H1 (cell line): Measurements from ENCODE around the gene FOXR2. TPM values are rescaled to one million over a fixed set of nuclear protein-coding genes. Genes with fewer than 3 reads are reported as not detected.

Source experiments
- CTCF ChIA-PET: fragments of 300-600 bp; sonication (Branson Sonifier 250); formaldehyde crosslinking; loops from one replicate; lab custom pipeline; 2021; ENCODE audit not compliant: partially characterized antibody; lab: Charles Lee
- POLR2A ChIA-PET: fragments of 300-600 bp; sonication (Branson Sonifier 250); formaldehyde crosslinking; loops from one replicate; lab custom pipeline; 2021; ENCODE audit warnings: inconsistent platforms; ENCODE audit not compliant: partially characterized antibody; lab: Charles Lee
- DNase-seq, 2 experiments: peaks; one replicate each; pipeline versions ENCODE4 v3.0.0 to v3.0.0-alpha.2; 2010 to 2022; ENCODE audit warnings: low spot score in 2 of 2, low read depth in 1 of 2, mixed read lengths in 1 of 2
- FAIRE-seq: peaks from 2 replicates; lab custom pipeline; 2011; peaks lifted over from hg19 to GRCh38; lab: Jason Lieb, UNC
- H2AFZ ChIP-seq: 2 replicates; pipeline ENCODE4 v1.8.1; 2012; ENCODE audit warnings: low read length, inconsistent platforms
- H2AK5ac ChIP-seq: 2 replicates; pipeline ENCODE4 v1.6.1; 2013; ENCODE audit warnings: low read depth, low read length
- H2BK120ac ChIP-seq: replicated peaks from 2 replicates; pipeline ENCODE3; 2013; ENCODE audit warnings: low read depth, low read length, inconsistent platforms
- H2BK12ac ChIP-seq: 2 replicates; pipeline ENCODE4 v1.6.1; 2013; ENCODE audit warnings: low read depth, low read length
- H2BK15ac ChIP-seq: 2 replicates; pipeline ENCODE4 v1.6.1; 2013; ENCODE audit warnings: low read length
- H2BK20ac ChIP-seq: 2 replicates; pipeline ENCODE4 v1.6.1; 2013; ENCODE audit warnings: low read length
- H2BK5ac ChIP-seq: 2 replicates; pipeline ENCODE4 v1.6.1; 2013; ENCODE audit warnings: low read depth, low read length
- H3K14ac ChIP-seq: 2 replicates; pipeline ENCODE4 v1.6.1; 2013; ENCODE audit warnings: inconsistent platforms; ENCODE audit not compliant: insufficient read length
- H3K18ac ChIP-seq: 2 replicates; pipeline ENCODE4 v1.6.1; 2013; ENCODE audit warnings: low read length; ENCODE audit errors: extremely low read depth
- H3K23ac ChIP-seq: 2 replicates; pipeline ENCODE4 v1.6.1; 2013; ENCODE audit warnings: inconsistent platforms; ENCODE audit not compliant: insufficient read length
- H3K23me2 ChIP-seq: 2 replicates; pipeline ENCODE4 v1.6.1; 2013; ENCODE audit warnings: low read depth, low read length
- H3K27ac ChIP-seq: 2 replicates; pipeline ENCODE4 v1.6.1; 2011; ENCODE audit warnings: low read depth, low read length, inconsistent platforms
- H3K27me3 ChIP-seq, 4 experiments: replicated peaks in 1 of 4; 1 replicate in 1 of 4; 2 replicates in 3 of 4; pipeline versions ENCODE4 v1.6.1 to v1.8.1; 2011 to 2013; ENCODE audit warnings: low read length in 3 of 4, mild to moderate bottlenecking in 3 of 4, inconsistent platforms in 2 of 4, mixed read lengths in 2 of 4, moderate library complexity in 1 of 4; ENCODE audit not compliant: control insufficient read depth in 3 of 4, insufficient read depth in 3 of 4; ENCODE audit errors: extremely low read depth in 1 of 4
- H3K36me3 ChIP-seq, 4 experiments: 2 replicates each; pipeline versions ENCODE4 v1.6.1 to v1.8.1; 2011 to 2013; ENCODE audit warnings: mild to moderate bottlenecking in 4 of 4, low read length in 3 of 4, moderate library complexity in 2 of 4, control low read depth in 1 of 4, inconsistent platforms in 1 of 4; ENCODE audit not compliant: insufficient read depth in 4 of 4, control insufficient read depth in 2 of 4
- H3K4ac ChIP-seq: replicated peaks from 2 replicates; pipeline ENCODE3; 2013; ENCODE audit warnings: low read length, low read depth, mixed read lengths, inconsistent platforms; ENCODE audit not compliant: insufficient read length
- H3K4me1 ChIP-seq, 4 experiments: replicated peaks in 1 of 4; 1 replicate in 1 of 4; 2 replicates in 3 of 4; pipeline versions ENCODE4 v1.6.1 to v1.8.1; 2011 to 2013; ENCODE audit warnings: low read length in 3 of 4, inconsistent platforms in 2 of 4, mixed read lengths in 1 of 4; ENCODE audit not compliant: insufficient read depth in 4 of 4, control insufficient read depth in 3 of 4
- H3K4me2 ChIP-seq, 2 experiments: 2 replicates each; pipeline versions ENCODE4 v1.6.1 to v1.8.1; 2011 to 2013; ENCODE audit warnings: low read depth in 2 of 2, low read length in 2 of 2, control low read depth in 1 of 2, inconsistent platforms in 1 of 2, mild to moderate bottlenecking in 1 of 2; ENCODE audit not compliant: insufficient read depth in 1 of 2
- H3K4me3 ChIP-seq, 4 experiments: fragments of 200-600, 300-600 bp in 1 of 4; sonication (generic), shearing (Covaris generic), sonication (Bioruptor Twin) in 1 of 4; 2 replicates each; pipeline versions ENCODE4 v1.5.1 to v1.8.1; 2011 to 2016; ENCODE audit warnings: low read length in 4 of 4, low read depth in 3 of 4, control low read depth in 2 of 4, inconsistent platforms in 2 of 4, mild to moderate bottlenecking in 2 of 4, mixed read lengths in 1 of 4, moderate library complexity in 1 of 4; ENCODE audit not compliant: insufficient read depth in 2 of 4; ENCODE audit errors: extremely low read depth in 1 of 4
- H3K56ac ChIP-seq: replicated peaks from 2 replicates; pipeline ENCODE3; 2013; ENCODE audit warnings: low read depth, mild to moderate bottlenecking, mixed read lengths, low read length, inconsistent platforms; ENCODE audit not compliant: insufficient read length
- H3K79me1 ChIP-seq: 2 replicates; pipeline ENCODE4 v1.6.1; 2013; ENCODE audit warnings: low read depth, low read length, control low read depth
- H3K79me2 ChIP-seq, 2 experiments: 2 replicates each; pipeline versions ENCODE4 v1.6.1 to v1.8.1; 2012 to 2013; ENCODE audit warnings: low read length in 2 of 2, mild to moderate bottlenecking in 2 of 2, inconsistent platforms in 1 of 2; ENCODE audit not compliant: insufficient read depth in 2 of 2, control insufficient read depth in 1 of 2
- H3K9ac ChIP-seq, 4 experiments: replicated peaks in 1 of 4; 1 replicate in 1 of 4; 2 replicates in 3 of 4; pipeline versions ENCODE4 v1.6.1 to v1.8.1; 2011 to 2013; ENCODE audit warnings: low read depth in 3 of 4, low read length in 3 of 4, control low read depth in 2 of 4, mild to moderate bottlenecking in 2 of 4, moderate library complexity in 2 of 4, inconsistent platforms in 1 of 4; ENCODE audit errors: extremely low read depth in 1 of 4
- H3K9me3 ChIP-seq, 2 experiments: 2 replicates each; pipeline versions ENCODE4 v1.6.1 to v1.8.1; 2012 to 2013; ENCODE audit warnings: mild to moderate bottlenecking in 2 of 2, moderate library complexity in 2 of 2, control low read depth in 1 of 2, inconsistent platforms in 1 of 2, low read depth in 1 of 2, low read length in 1 of 2, mixed read lengths in 1 of 2; ENCODE audit not compliant: insufficient read depth in 2 of 2
- H4K20me1 ChIP-seq, 2 experiments: replicated peaks in 1 of 2; 2 replicates each; pipeline versions ENCODE3 to v1.8.1; 2011 to 2013; ENCODE audit warnings: inconsistent platforms in 2 of 2, low read length in 2 of 2, mild to moderate bottlenecking in 1 of 2; ENCODE audit not compliant: insufficient read depth in 2 of 2, control insufficient read depth in 1 of 2
- H4K5ac ChIP-seq: 2 replicates; pipeline ENCODE4 v1.6.1; 2013; ENCODE audit warnings: low read length, low read depth, mixed read lengths, inconsistent platforms; ENCODE audit not compliant: insufficient read length
- H4K8ac ChIP-seq: 2 replicates; pipeline ENCODE4 v1.8.0; 2013; ENCODE audit warnings: mild to moderate bottlenecking, moderate library complexity, low read length, inconsistent platforms; ENCODE audit not compliant: insufficient read depth; ENCODE audit errors: extremely low read depth
- H4K91ac ChIP-seq: replicated peaks from 2 replicates; pipeline ENCODE3; 2013; ENCODE audit warnings: low read length, mixed read lengths, inconsistent platforms; ENCODE audit not compliant: insufficient read length
- BRCA1 ChIP-seq: IDR thresholded peaks from 2 replicates; pipeline ENCODE4 v1.6.1; 2012; ENCODE audit warnings: low read depth, low read length, improper control_type of control experiment
- EP300 ChIP-seq, 2 experiments: IDR thresholded peaks; 1 replicate in 1 of 2; 2 replicates in 1 of 2; pipeline ENCODE4 v1.6.1; 2011 to 2012; ENCODE audit warnings: low read depth in 2 of 2, low read length in 2 of 2, mild to moderate bottlenecking in 2 of 2, borderline replicate concordance in 1 of 2, inconsistent platforms in 1 of 2, moderate library complexity in 1 of 2
- KDM4A ChIP-seq: IDR thresholded peaks from one replicate; pipeline ENCODE4 v1.7.1; 2012; ENCODE audit warnings: low read depth, mild to moderate bottlenecking, moderate library complexity, low read length, inconsistent platforms; ENCODE audit not compliant: severe bottlenecking
- KDM5A ChIP-seq: fragments of 200-600 bp; IDR thresholded peaks from 2 replicates; pipeline ENCODE4 v1.7.1; 2012; ENCODE audit warnings: mild to moderate bottlenecking, low read length, inconsistent platforms, mixed read lengths
- TBP ChIP-seq: IDR thresholded peaks from 2 replicates; pipeline ENCODE4 v1.6.1; 2011; ENCODE audit warnings: low read depth, low read length, improper control_type of control experiment
- WGBS, 2 experiments: shearing (Covaris generic) in 1 of 2; methylation state at CpG; one replicate each; pipeline versions ENCODE4 v1.1.6 to v1.1.7; 2013 to 2015; ENCODE audit warnings: low lambda C conversion rate in 2 of 2, mixed read lengths in 2 of 2, inconsistent platforms in 1 of 2, low coverage in 1 of 2, missing lambda C conversion rate in 1 of 2; ENCODE audit not compliant: insufficient replicate concordance in 2 of 2, insufficient coverage in 1 of 2, insufficient read length in 1 of 2; ENCODE audit errors: extremely low coverage in 1 of 2, missing lambda C conversion rate in 1 of 2; 5-methylcytosine and 5-hydroxymethylcytosine counted together
- polyA plus RNA-seq, 7 experiments: library from polyadenylated mRNA; depleted of rRNA in 3 of 7; stranded (reverse) in 5 of 7; unstranded in 2 of 7; fragments of >200 nt in 5 of 7; fragments of 200-250 nt in 2 of 7; gene quantifications; 1 replicate in 5 of 7; 2 replicates in 1 of 7; 4 replicates in 1 of 7; pipeline versions ENCODE4 v1.2.1 to v1.2.3, GENCODE V29; 2011 to 2013; ENCODE audit warnings: missing spikeins in 2 of 7, mixed read lengths in 2 of 7
- total RNA-seq: library from RNA; stranded (reverse); fragmentation: NEBNext Ultra II Directional; extraction: Animal tissue kit (Norgen Biotek cat#: 25700); gene quantifications from 2 replicates; pipeline ENCODE4 v1.2.1, GENCODE V29; 2021

Gene FOXR2
- total and polyA plus RNA-seq, 2 of the 8 experiments (the other 6 are each of a cell fraction or from before 2014, with no cell fraction given): not detected

DNA sequence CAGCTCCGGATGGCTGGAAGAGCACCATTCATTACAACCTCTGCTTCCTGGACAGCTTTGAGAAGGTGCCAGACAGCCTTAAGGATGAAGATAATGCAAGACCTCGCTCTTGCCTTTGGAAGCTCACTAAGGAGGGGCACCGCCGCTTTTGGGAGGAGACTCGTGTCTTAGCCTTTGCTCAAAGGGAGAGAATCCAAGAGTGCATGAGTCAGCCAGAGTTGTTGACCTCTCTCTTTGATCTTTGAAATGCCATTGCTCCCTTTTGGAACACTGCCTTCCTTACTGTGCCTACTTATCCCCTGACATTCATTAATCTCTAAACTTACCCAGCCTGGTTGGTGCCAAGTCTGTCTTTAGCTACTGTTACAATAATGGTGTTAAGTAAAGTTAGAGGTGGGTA lies 1.2 kb downstream of the FOXR2 start:
- H2AK5ac ChIP-seq: no peak overlapping the region
- FAIRE-seq (no peak), DNase-seq (no peak)
- no peak overlapping the region for H3K27ac ChIP-seq
- H3K36me3 ChIP-seq: no peaks in the 10 kb centered on the region
- no peaks in the 10 kb centered on the region for H3K79me2 ChIP-seq
- peaks cover 7 to 40% of the 10 kb centered on the region in 2 experiments for H3K9me3 ChIP-seq
- H4K91ac ChIP-seq: no peak overlapping the region
- H2BK120ac ChIP-seq: no peak overlapping the region
- no peak overlapping the region for H3K4me2 ChIP-seq
- no peak overlapping the region for H3K23ac ChIP-seq
- no peak overlapping the region for H3K56ac ChIP-seq
- no peak overlapping the region for H3K4ac ChIP-seq
- TF ChIP-seq KDM4A (no peak), EP300 (IDR thresholded peaks at IDR 0.05; ENCODE audit: borderline replicate concordance in 1 of 2, low read depth in 2 of 2, low read length in 2 of 2) (no peak), BRCA1 (no peak), KDM5A (no peak), TBP (no peak)
- no peaks in the 10 kb centered on the region for H3K27me3 ChIP-seq
- no peaks in the 10 kb centered on the region for H3K79me1 ChIP-seq
- no peak overlapping the region for H2BK12ac ChIP-seq
- no peaks in the 10 kb centered on the region for H4K20me1 ChIP-seq
- WGBS, 2 experiments: 71% methylated on average over 5 of the region's 5 CpGs; no CpG with 5 or more reads in 1 of the 2 experiments
- no peak overlapping the region for H3K18ac ChIP-seq
- no peak overlapping the region for H4K8ac ChIP-seq
- H3K4me1 ChIP-seq: no peaks in the 10 kb centered on the region
- H3K9ac ChIP-seq: no peak overlapping the region
- POLR2A ChIA-PET: no interaction called here
- no peak overlapping the region for H3K14ac ChIP-seq
- no peak overlapping the region for H2AFZ ChIP-seq
- no peak overlapping the region for H2BK15ac ChIP-seq
- H4K5ac ChIP-seq: no peak overlapping the region
- no peak overlapping the region for H2BK20ac ChIP-seq
- H2BK5ac ChIP-seq: no peak overlapping the region
- H3K23me2 ChIP-seq: no peaks in the 10 kb centered on the region
- CTCF ChIA-PET: no interaction called here
- no peak overlapping the region for H3K4me3 ChIP-seq
